ENCODE data around the gene RBL2.
A peak's percentile ranks its signal among the peaks of the same experiment; 100 is the strongest.

RBL2 gene

GRCh38 chr16:53515811-53516210, 81.5 kb downstream of the RBL2 start:
- Histone ChIP-seq H3K9me3 (ENCODE audit: insufficient read depth, low read depth, low read length) (no peaks in the 10 kb centered on the region; the same call in 1 of the 2 replicates), H3K4me1 (ENCODE audit: insufficient read depth, low read length, poor library complexity, severe bottlenecking) (peaks cover 18% of the 10 kb centered on the region), H3F3A (ENCODE audit: low read depth) (no peaks in the 10 kb centered on the region; the same call in 1 of the 2 replicates), H4K20me1 (ENCODE audit: insufficient read depth, low read length, poor library complexity, severe bottlenecking) (no peaks in the 10 kb centered on the region), H3K4me3 (ENCODE audit: low read length, poor library complexity, severe bottlenecking) (no peak overlapping the region), H3K27me3 (ENCODE audit: insufficient read depth, low read length, poor library complexity, severe bottlenecking) (peaks cover 42% of the 10 kb centered on the region), H3K9ac (ENCODE audit: low read depth, low read length, poor library complexity, severe bottlenecking) (no peak overlapping the region), H3K79me2 (ENCODE audit: insufficient read depth, low read length) (no peaks in the 10 kb centered on the region), H3K9me2 (replicated peaks; ENCODE audit: low read depth, low read length) (no peaks in the 10 kb centered on the region), H3K4me2 (ENCODE audit: low read depth, low read length, poor library complexity, severe bottlenecking) (no peak overlapping the region), H3K36me3 (ENCODE audit: insufficient read depth, low read length) (no peaks in the 10 kb centered on the region), H2AFZ (ENCODE audit: low read length) (no peak overlapping the region)
- no peak for TF ChIP-seq EZH2phosphoT487 (IDR thresholded peaks at IDR 0.05; ENCODE audit: borderline replicate concordance)
- no peak for TF ChIP-seq CTCF (conservative IDR thresholded peaks at IDR 0.05; ENCODE audit: low read length)

- Histone ChIP-seq H3K36me3 (ENCODE audit: insufficient read depth, low read length) (no peaks in the 10 kb centered on the region), H3K9ac (ENCODE audit: low read depth, low read length, poor library complexity, severe bottlenecking) (no peak overlapping the region), H3K9me2 (replicated peaks; ENCODE audit: low read depth, low read length) (no peaks in the 10 kb centered on the region), H3K4me3 (ENCODE audit: low read length, poor library complexity, severe bottlenecking) (peak overlapping the region; percentile 60), H2AFZ (ENCODE audit: low read length) (no peak overlapping the region), H3K9me3 (ENCODE audit: insufficient read depth, low read depth, low read length) (no peaks in the 10 kb centered on the region; the same call in 1 of the 2 replicates), H3K79me2 (ENCODE audit: insufficient read depth, low read length) (no peaks in the 10 kb centered on the region), H3K27me3 (ENCODE audit: insufficient read depth, low read length, poor library complexity, severe bottlenecking) (peaks cover 55% of the 10 kb centered on the region), H3F3A (ENCODE audit: low read depth) (no peaks in the 10 kb centered on the region; the same call in 1 of the 2 replicates), H4K20me1 (ENCODE audit: insufficient read depth, low read length, poor library complexity, severe bottlenecking) (no peaks in the 10 kb centered on the region), H3K4me2 (ENCODE audit: low read depth, low read length, poor library complexity, severe bottlenecking) (peak overlapping the region; percentile 85), H3K4me1 (ENCODE audit: insufficient read depth, low read length, poor library complexity, severe bottlenecking) (peaks cover 18% of the 10 kb centered on the region)
- TF ChIP-seq EZH2phosphoT487 (IDR thresholded peaks at IDR 0.05; ENCODE audit: borderline replicate concordance) (no peak), CTCF (conservative IDR thresholded peaks at IDR 0.05; ENCODE audit: low read length) (no peak)
Measured at GRCh38 chr16:53517851-53518250, 83.6 kb downstream of the RBL2 start.

- peaks cover 18% of the 10 kb centered on the region for H3K4me1 ChIP-seq (ENCODE audit: insufficient read depth, low read length, poor library complexity, severe bottlenecking)
- H4K20me1 ChIP-seq (ENCODE audit: insufficient read depth, low read length, poor library complexity, severe bottlenecking) = no peaks in the 10 kb centered on the region
- no peak for TF ChIP-seq CTCF (conservative IDR thresholded peaks at IDR 0.05; ENCODE audit: low read length)
- peak; percentile 76; the same call in 1 of the 2 replicates for TF ChIP-seq EZH2phosphoT487 (IDR thresholded peaks at IDR 0.05; ENCODE audit: borderline replicate concordance)
- peaks cover 65% of the 10 kb centered on the region for H3K27me3 ChIP-seq (ENCODE audit: insufficient read depth, low read length, poor library complexity, severe bottlenecking)
- H3K79me2 ChIP-seq (ENCODE audit: insufficient read depth, low read length) = no peaks in the 10 kb centered on the region
- H3K9me2 ChIP-seq (replicated peaks; ENCODE audit: low read depth, low read length) = no peaks in the 10 kb centered on the region
- H3F3A ChIP-seq (ENCODE audit: low read depth) = no peaks in the 10 kb centered on the region; the same call in 1 of the 2 replicates
- H3K4me3 ChIP-seq (ENCODE audit: low read length, poor library complexity, severe bottlenecking) = peak overlapping the region; percentile 60
- no peaks in the 10 kb centered on the region for H3K36me3 ChIP-seq (ENCODE audit: insufficient read depth, low read length)
- H3K9me3 ChIP-seq (ENCODE audit: insufficient read depth, low read depth, low read length) = no peaks in the 10 kb centered on the region; the same call in 1 of the 2 replicates
- H3K4me2 ChIP-seq (ENCODE audit: low read depth, low read length, poor library complexity, severe bottlenecking) = peak overlapping the region; percentile 85
- H2AFZ ChIP-seq (ENCODE audit: low read length) = no peak overlapping the region
- no peak overlapping the region for H3K9ac ChIP-seq (ENCODE audit: low read depth, low read length, poor library complexity, severe bottlenecking)
Measured at GRCh38 chr16:53518550-53519416, 84.5 kb downstream of the RBL2 start.

Data from Loucy (cell line).